K562 (cell line): ENCODE measurements around the gene UGT2B28. TPM values are rescaled to one million over a fixed set of nuclear protein-coding genes. Genes with fewer than 3 reads are reported as not detected.

Source experiments
- ATAC-seq: fragments of 200-7000 bp; cut with Tn5 transposase; 3 replicates; pipeline ENCODE4 v1.9.1; 2020; ENCODE audit warnings: moderate library complexity
- BruUV-seq: library from RNA; stranded (reverse); fragments of 400-500 nt; replicated peaks from 2 replicates; lab custom pipeline; 2021; lab: Mats Ljungman, UMichigan
- CTCF ChIA-PET: fragments of 300-600 bp; formaldehyde crosslinking; extraction: SDS; loops from one replicate; lab custom pipeline; 2021; ENCODE audit warnings: low intra/inter-chr PET ratio; lab: Yijun Ruan, JAX
- POLR2A ChIA-PET: fragments of 300-600, 350-650 bp; sonication (Branson Sonifier 250); formaldehyde crosslinking; extraction: SDS; loops from one replicate; lab custom pipeline; 2021; ENCODE audit warnings: antibody characterized with exemption, inconsistent platforms; lab: Yijun Ruan, JAX
- DNase-seq, 4 experiments: peaks; one replicate each; pipeline versions ENCODE4 v3.0.0 to v3.0.0-alpha.2; 2011 to 2018; ENCODE audit warnings: low spot score in 3 of 4, mixed read lengths in 3 of 4; ENCODE audit errors: extremely low read depth in 1 of 4
- FAIRE-seq: peaks from 2 replicates; lab custom pipeline; 2011; peaks lifted over from hg19 to GRCh38; lab: Jason Lieb, UNC
- H2AFZ ChIP-seq: 2 replicates; pipeline ENCODE4 v1.6.0; 2011; ENCODE audit warnings: low read depth, low read length, control low read depth, inconsistent platforms
- H3K27ac ChIP-seq: fragments of 200-600 bp; 3 replicates; pipeline ENCODE4 v1.8.0; 2011; ENCODE audit warnings: low read depth, mild to moderate bottlenecking, control low read depth, inconsistent platforms, low read length, moderate library complexity, mixed read lengths; ENCODE audit errors: extremely low read depth
- H3K27me3 ChIP-seq, 2 experiments: fragments of 300-600 bp in 1 of 2; 2 replicates in 1 of 2; 3 replicates in 1 of 2; pipeline versions ENCODE4 v1.6.0 to v1.8.0; 2011; ENCODE audit warnings: inconsistent platforms in 2 of 2, low read length in 2 of 2, mild to moderate bottlenecking in 1 of 2, mixed read lengths in 1 of 2, moderate library complexity in 1 of 2; ENCODE audit not compliant: control insufficient read depth in 2 of 2, insufficient read depth in 2 of 2
- H3K36me3 ChIP-seq: fragments of 300-600 bp; 3 replicates; pipeline ENCODE4 v1.8.0; 2011; ENCODE audit warnings: mild to moderate bottlenecking, low read length, inconsistent platforms; ENCODE audit not compliant: control insufficient read depth, insufficient read depth
- H3K4me1 ChIP-seq, 2 experiments: fragments of 200-600 bp in 1 of 2; replicated peaks in 1 of 2; 2 replicates in 1 of 2; 3 replicates in 1 of 2; pipeline versions ENCODE4 v1.5.1 to v1.8.0; 2011; ENCODE audit warnings: inconsistent platforms in 2 of 2, low read length in 2 of 2, mild to moderate bottlenecking in 1 of 2, mixed read lengths in 1 of 2, moderate library complexity in 1 of 2; ENCODE audit not compliant: control insufficient read depth in 2 of 2, insufficient read depth in 2 of 2
- H3K4me2 ChIP-seq: 2 replicates; pipeline ENCODE4 v1.6.1; 2011; ENCODE audit warnings: low read length, control low read depth, inconsistent platforms, mixed read lengths; ENCODE audit not compliant: insufficient read depth
- H3K4me3 ChIP-seq: fragments of 200-600 bp; sonication (generic), shearing (Covaris generic); 2 replicates; pipeline ENCODE4 v1.5.1; 2016; ENCODE audit warnings: control low read depth, inconsistent platforms
- H3K79me2 ChIP-seq: fragments of 200-600 bp; 3 replicates; pipeline ENCODE4 v1.8.0; 2011; ENCODE audit warnings: low read length, inconsistent platforms; ENCODE audit not compliant: control insufficient read depth, insufficient read depth
- H3K9ac ChIP-seq, 2 experiments: 2 replicates each; pipeline versions ENCODE4 v1.6.0 to v1.6.1; 2011; ENCODE audit warnings: low read depth in 2 of 2, low read length in 2 of 2, control low read depth in 1 of 2, inconsistent platforms in 1 of 2, mild to moderate bottlenecking in 1 of 2, mixed read lengths in 1 of 2; ENCODE audit not compliant: insufficient read depth in 1 of 2
- H3K9me1 ChIP-seq: one replicate; pipeline ENCODE4 v1.6.0; 2011; ENCODE audit warnings: inconsistent platforms, mild to moderate bottlenecking, low read length, moderate library complexity; ENCODE audit not compliant: control insufficient read depth, insufficient read depth
- H3K9me3 ChIP-seq: replicated peaks from 2 replicates; pipeline ENCODE4 v1.5.1; 2011; ENCODE audit warnings: low read depth, low read length, inconsistent platforms; ENCODE audit not compliant: control insufficient read depth, insufficient read depth
- H4K20me1 ChIP-seq: replicated peaks from 2 replicates; pipeline ENCODE4 v1.6.1; 2011; ENCODE audit warnings: low read length, inconsistent platforms, mixed read lengths; ENCODE audit not compliant: control insufficient read depth, insufficient read depth
- DPF2 ChIP-seq: fragments of 450-650 bp; IDR thresholded peaks from 2 replicates; pipeline ENCODE4 v1.6.1; 2016
- FOXA3 ChIP-seq, 2 experiments: fragments of 450-650 bp in 1 of 2; sonication (generic) in 1 of 2; formaldehyde crosslinking; IDR thresholded peaks in 1 of 2; conservative IDR thresholded peaks in 1 of 2; 2 replicates each; pipeline versions ENCODE4 v1.4.0 to v1.8.0; 2020 to 2022; ENCODE audit warnings: mild to moderate bottlenecking in 2 of 2, missing genetic modification reagents in 1 of 2
- FOXK2 ChIP-seq, 2 experiments: fragments of 450-650 bp; IDR thresholded peaks in 1 of 2; conservative IDR thresholded peaks in 1 of 2; 2 replicates each; pipeline ENCODE4 v1.6.1; 2016; ENCODE audit warnings: low read depth in 2 of 2, mild to moderate bottlenecking in 1 of 2
- RBM22 ChIP-seq: fragments of 200-400 bp; formaldehyde crosslinking; IDR thresholded peaks from 2 replicates; pipeline ENCODE4 v1.6.1; 2018; ENCODE audit warnings: low read length, low read depth; ENCODE audit not compliant: poor library complexity, severe bottlenecking
- SNAPC5 ChIP-seq: fragments of 250-450 bp; sonication (Bioruptor Pico); IDR thresholded peaks from 2 replicates; pipeline ENCODE4 v1.8.0; 2021; ENCODE audit warnings: moderate library complexity, mild to moderate bottlenecking, inconsistent platforms
- TEAD1 ChIP-seq, 2 experiments: fragments of 450-650 bp in 1 of 2; sonication (generic) in 1 of 2; formaldehyde crosslinking; IDR thresholded peaks; 2 replicates each; pipeline versions ENCODE4 v1.4.0 to v1.8.0; 2020 to 2022; ENCODE audit warnings: mild to moderate bottlenecking in 2 of 2, missing genetic modification reagents in 1 of 2
- WGBS: fragments of 100-300 bp; shearing (Covaris generic); methylation state at CpG from one replicate; pipeline ENCODE4 v1.1.6; 2016; ENCODE audit warnings: low coverage, mixed read lengths; ENCODE audit not compliant: insufficient coverage; ENCODE audit errors: missing lambda C conversion rate; 5-methylcytosine and 5-hydroxymethylcytosine counted together
- in situ Hi-C: fragments of 300-500 bp; cut with MboI; formaldehyde crosslinking; loops from 4 replicates; pipeline ENCODE4 v1.15.0; 2018; ENCODE audit warnings: inconsistent platforms, mixed read lengths
- intact Hi-C: fragments of 100-400 bp; cut with micrococcal nuclease; formaldehyde crosslinking; loops from 2 replicates; pipeline ENCODE4 v1.14.2; 2022
- polyA plus RNA-seq, 8 experiments: library from polyadenylated mRNA; depleted of rRNA in 4 of 8; stranded (reverse) in 5 of 8; unstranded in 3 of 8; fragments of >200 nt; fragmentation: Nextera tagmentation in 2 of 8; fragmentation: Illumina TruSeq in 1 of 8; extraction: Ambion mirVana in 2 of 8; extraction: Trizol in 1 of 8; gene quantifications; 2 replicates each; pipeline versions ENCODE4 v1.2.1 to v1.2.3, GENCODE V29; 2011 to 2014; ENCODE audit warnings: inconsistent platforms in 1 of 8, missing spikeins in 1 of 8
- total RNA-seq, 7 experiments: library from RNA; depleted of rRNA in 6 of 7; stranded (reverse); fragments of >200 nt in 6 of 7; fragmentation: Illumina TruSeq in 2 of 7; extraction: Trizol in 2 of 7; gene quantifications; 2 replicates each; pipeline versions ENCODE4 v1.2.1 to v1.2.3, GENCODE V29; 2011 to 2021; ENCODE audit warnings: low replicate concordance in 1 of 7
- TF ChIP-seq, protein P1 (sequence below), 2 experiments: fragments of 450-650 bp; formaldehyde crosslinking in 1 of 2; IDR thresholded peaks; 2 replicates each; pipeline versions ENCODE4 v1.4.0 to v1.6.1; 2014 to 2020; ENCODE audit warnings: mild to moderate bottlenecking in 2 of 2, borderline replicate concordance in 1 of 2, low read depth in 1 of 2
- TF ChIP-seq, protein P2 (sequence below): fragments of 250-450 bp; sonication (Bioruptor Pico); IDR thresholded peaks from 2 replicates; pipeline ENCODE4 v1.5.0; 2021
- TF ChIP-seq, protein P3 (sequence below): fragments of 450-650 bp; IDR thresholded peaks from 2 replicates; pipeline ENCODE4 v1.6.1; 2016; ENCODE audit warnings: mild to moderate bottlenecking

UGT2B28 gene
- total and polyA plus RNA-seq, 9 of the 15 experiments (the other 6 are each of a cell fraction or from before 2014, with no cell fraction given) = not detected

- in situ Hi-C loops (no loop called here), intact Hi-C loops (loop anchor here (10.0 kb wide), 1 partner anchor 65 kb away; no protein-coding TSS in a partner anchor)
- FAIRE-seq (no peak), DNase-seq (peak in 2 of 4 experiments; percentile 2 to 44), ATAC-seq (peak; percentile 64)
- Histone ChIP-seq H3K27ac (peak overlapping the region; percentile 48; the same call in 1 of the 3 replicates), H4K20me1 (no peaks in the 10 kb centered on the region), H3K4me1 (no peaks in the 10 kb centered on the region), H3K9me1 (no peaks in the 10 kb centered on the region), H3K9ac (no peak overlapping the region), H2AFZ (0 out of 2 replicates have a peak overlapping the region, but pooled peaks have one; percentile 39), H3K4me3 (no peak overlapping the region), H3K4me2 (no peak overlapping the region), H3K79me2 (no peaks in the 10 kb centered on the region), H3K36me3 (no peaks in the 10 kb centered on the region), H3K27me3 (no peaks in the 10 kb centered on the region), H3K9me3 (no peaks in the 10 kb centered on the region)
- 1% methylated on average over 6 of the region's 6 CpGs for WGBS
- CTCF ChIA-PET = no interaction called here
- POLR2A ChIA-PET = interaction anchor here (0.7 to 1.5 kb wide), 2 partner anchors 61 to 81 kb away, joined by 3 read pairs; no protein-coding TSS in a partner anchor
- BruUV-seq = no TSS peak
- TF ChIP-seq, protein P1, sequence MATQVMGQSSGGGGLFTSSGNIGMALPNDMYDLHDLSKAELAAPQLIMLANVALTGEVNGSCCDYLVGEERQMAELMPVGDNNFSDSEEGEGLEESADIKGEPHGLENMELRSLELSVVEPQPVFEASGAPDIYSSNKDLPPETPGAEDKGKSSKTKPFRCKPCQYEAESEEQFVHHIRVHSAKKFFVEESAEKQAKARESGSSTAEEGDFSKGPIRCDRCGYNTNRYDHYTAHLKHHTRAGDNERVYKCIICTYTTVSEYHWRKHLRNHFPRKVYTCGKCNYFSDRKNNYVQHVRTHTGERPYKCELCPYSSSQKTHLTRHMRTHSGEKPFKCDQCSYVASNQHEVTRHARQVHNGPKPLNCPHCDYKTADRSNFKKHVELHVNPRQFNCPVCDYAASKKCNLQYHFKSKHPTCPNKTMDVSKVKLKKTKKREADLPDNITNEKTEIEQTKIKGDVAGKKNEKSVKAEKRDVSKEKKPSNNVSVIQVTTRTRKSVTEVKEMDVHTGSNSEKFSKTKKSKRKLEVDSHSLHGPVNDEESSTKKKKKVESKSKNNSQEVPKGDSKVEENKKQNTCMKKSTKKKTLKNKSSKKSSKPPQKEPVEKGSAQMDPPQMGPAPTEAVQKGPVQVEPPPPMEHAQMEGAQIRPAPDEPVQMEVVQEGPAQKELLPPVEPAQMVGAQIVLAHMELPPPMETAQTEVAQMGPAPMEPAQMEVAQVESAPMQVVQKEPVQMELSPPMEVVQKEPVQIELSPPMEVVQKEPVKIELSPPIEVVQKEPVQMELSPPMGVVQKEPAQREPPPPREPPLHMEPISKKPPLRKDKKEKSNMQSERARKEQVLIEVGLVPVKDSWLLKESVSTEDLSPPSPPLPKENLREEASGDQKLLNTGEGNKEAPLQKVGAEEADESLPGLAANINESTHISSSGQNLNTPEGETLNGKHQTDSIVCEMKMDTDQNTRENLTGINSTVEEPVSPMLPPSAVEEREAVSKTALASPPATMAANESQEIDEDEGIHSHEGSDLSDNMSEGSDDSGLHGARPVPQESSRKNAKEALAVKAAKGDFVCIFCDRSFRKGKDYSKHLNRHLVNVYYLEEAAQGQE (IDR thresholded peaks at IDR 0.05; ENCODE audit: borderline replicate concordance) = peak; percentile 57
- TF ChIP-seq, protein P1 (CRISPR knock-in tag; IDR thresholded peaks at IDR 0.05; ENCODE audit: low read depth) = no peak
- TF ChIP-seq RBM22 = no peak
- TF ChIP-seq, protein P2, sequence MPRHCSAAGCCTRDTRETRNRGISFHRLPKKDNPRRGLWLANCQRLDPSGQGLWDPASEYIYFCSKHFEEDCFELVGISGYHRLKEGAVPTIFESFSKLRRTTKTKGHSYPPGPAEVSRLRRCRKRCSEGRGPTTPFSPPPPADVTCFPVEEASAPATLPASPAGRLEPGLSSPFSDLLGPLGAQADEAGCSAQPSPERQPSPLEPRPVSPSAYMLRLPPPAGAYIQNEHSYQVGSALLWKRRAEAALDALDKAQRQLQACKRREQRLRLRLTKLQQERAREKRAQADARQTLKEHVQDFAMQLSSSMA (CRISPR knock-in tag) = no peak
- TF ChIP-seq DPF2 = peak; percentile 50
- peak; percentile 61 to 95; a peak in 3 of 4 replicates for TF ChIP-seq TEAD1 (CRISPR knock-in tag; IDR thresholded peaks at IDR 0.05)
- TF ChIP-seq SNAPC5 (CRISPR knock-in tag) = no peak
- TF ChIP-seq, protein P3, sequence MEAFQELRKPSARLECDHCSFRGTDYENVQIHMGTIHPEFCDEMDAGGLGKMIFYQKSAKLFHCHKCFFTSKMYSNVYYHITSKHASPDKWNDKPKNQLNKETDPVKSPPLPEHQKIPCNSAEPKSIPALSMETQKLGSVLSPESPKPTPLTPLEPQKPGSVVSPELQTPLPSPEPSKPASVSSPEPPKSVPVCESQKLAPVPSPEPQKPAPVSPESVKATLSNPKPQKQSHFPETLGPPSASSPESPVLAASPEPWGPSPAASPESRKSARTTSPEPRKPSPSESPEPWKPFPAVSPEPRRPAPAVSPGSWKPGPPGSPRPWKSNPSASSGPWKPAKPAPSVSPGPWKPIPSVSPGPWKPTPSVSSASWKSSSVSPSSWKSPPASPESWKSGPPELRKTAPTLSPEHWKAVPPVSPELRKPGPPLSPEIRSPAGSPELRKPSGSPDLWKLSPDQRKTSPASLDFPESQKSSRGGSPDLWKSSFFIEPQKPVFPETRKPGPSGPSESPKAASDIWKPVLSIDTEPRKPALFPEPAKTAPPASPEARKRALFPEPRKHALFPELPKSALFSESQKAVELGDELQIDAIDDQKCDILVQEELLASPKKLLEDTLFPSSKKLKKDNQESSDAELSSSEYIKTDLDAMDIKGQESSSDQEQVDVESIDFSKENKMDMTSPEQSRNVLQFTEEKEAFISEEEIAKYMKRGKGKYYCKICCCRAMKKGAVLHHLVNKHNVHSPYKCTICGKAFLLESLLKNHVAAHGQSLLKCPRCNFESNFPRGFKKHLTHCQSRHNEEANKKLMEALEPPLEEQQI = peak; percentile 37; the same call in 1 of the 2 replicates
- peak; percentile 91 to 93 for TF ChIP-seq FOXA3 (CRISPR knock-in tag; conservative IDR thresholded peaks at IDR 0.05 in 1 of 2, IDR thresholded peaks at IDR 0.05 in 1 of 2)
- peak; percentile 45 to 47; a peak in 1 of 4 replicates for TF ChIP-seq FOXK2 (conservative IDR thresholded peaks at IDR 0.05 in 1 of 2, IDR thresholded peaks at IDR 0.05 in 1 of 2; ENCODE audit: low read depth in 2 of 2)
These were observed 40.6 kb upstream of the UGT2B28 start for GRCh38 chr4:69239557-69240168.
